GM20431 (cell line): ENCODE data around the gene MARK4.
"Not testable (repeated sequence)": the region's sequence is repeated elsewhere in the genome, so short reads cannot be mapped to it uniquely, and the experiment has no call there.

ENCODE experiments used
- in situ Hi-C: fragments of 300-500 bp; cut with MseI, MboI; formaldehyde crosslinking; loops from one replicate; pipeline ENCODE4 v1.15.0; 2020; ENCODE audit warnings: low sequenced_read_pairs; ENCODE audit not compliant: unreplicated experiment

MARK4 gene

DNA sequence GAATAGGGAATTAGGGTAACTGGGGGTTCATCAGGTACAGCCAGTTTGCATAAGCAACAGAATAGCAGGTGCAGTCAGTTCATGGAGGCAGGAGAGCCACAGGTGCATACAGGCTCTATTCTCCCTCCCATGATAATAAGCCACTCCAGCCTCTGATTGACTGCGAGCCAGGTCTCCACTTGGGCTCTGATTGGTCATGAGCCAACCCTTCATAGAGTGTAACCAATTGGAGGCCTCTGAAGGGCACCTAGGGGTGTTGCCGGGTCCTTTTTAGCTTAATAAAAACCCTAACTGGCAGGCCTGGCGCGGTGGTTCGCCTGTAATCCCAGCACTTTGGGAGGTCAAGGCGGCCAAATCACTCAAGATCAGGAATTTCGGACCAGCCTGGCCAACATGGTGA lies 80.3 kb downstream of the MARK4 start:
- in situ Hi-C loops: no loop called here

DNA sequence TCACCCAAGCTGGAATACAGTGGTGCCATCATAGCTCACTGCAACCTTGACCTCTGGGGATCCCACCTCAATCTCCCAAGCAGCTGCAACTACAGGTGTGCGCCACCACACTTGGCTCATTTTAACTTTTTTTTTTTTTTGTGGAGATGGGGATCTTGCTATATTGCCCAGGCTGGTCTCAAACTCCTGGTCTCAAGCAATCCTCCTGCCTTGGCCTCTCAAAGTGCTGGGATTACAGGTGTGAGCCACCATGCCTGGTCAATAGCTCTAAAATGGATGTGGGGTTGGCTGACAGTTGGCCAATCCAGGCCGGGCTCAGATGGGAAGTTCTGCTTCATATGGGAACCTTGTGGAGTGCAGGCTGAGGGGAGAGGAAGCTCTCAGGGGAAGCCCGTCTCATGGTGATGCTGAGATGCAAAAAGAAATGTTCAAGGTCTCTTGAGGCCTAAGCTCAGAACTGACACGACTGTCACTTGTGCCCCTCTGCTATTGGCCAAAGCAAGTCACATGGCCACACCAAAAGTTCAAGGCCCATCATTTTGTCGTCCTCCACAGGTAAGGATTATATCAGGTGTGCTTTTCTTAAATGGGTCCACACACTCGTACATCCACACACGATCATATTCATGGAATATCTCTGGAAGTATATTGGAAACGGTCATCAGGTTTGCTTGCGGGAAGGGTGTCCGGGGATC lies 82.7 kb downstream of the MARK4 start:
- in situ Hi-C loops: no loop called here

DNA sequence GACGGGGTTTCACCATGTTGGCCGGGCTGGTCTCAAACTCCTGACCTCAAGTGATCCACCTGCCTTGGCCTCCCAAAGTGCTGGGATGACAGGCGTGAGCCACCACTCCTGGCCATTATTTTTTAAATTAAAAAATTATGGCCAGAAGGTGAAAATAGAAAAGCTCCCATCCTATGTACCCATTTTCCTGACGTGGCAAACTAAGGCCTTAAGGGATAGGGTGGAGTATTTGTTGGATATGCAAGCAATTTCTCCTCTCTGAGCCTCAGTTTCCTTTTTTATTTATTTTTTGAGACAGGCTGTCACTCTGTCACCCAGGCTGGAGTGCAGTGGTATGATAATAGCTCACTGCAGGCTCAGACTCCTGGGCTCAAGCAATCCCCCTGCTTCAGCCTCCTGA lies 83.8 kb downstream of the MARK4 start:
- in situ Hi-C loops: not testable (repeated sequence)

DNA sequence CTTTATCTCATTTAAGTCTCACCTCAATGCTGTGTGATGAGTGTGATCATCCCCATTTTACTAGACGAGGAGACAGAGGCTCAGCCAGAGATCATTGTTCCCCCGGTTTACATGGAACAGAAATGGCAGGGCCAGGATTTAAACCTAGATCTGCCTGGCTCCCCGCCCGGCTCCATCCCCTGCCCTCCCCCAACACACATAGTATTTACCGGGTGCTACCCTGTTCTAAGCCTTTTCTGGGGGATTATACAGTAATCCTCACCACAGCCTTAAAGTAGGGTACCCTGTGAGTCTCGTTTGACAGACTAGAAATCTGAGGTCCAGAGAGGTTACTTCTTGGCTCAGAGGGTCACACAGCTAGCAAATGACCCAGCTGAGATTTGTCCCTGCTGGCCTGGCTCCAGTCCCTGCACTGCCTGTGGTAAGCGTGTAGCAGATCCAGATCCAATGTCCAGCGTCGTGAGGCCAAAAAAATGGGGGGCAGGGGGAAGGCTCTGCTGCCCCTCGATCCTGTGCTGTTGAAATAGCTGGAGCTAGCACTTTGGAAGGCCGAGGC lies 85.7 kb downstream of the MARK4 start:
- in situ Hi-C loops: no loop called here

DNA sequence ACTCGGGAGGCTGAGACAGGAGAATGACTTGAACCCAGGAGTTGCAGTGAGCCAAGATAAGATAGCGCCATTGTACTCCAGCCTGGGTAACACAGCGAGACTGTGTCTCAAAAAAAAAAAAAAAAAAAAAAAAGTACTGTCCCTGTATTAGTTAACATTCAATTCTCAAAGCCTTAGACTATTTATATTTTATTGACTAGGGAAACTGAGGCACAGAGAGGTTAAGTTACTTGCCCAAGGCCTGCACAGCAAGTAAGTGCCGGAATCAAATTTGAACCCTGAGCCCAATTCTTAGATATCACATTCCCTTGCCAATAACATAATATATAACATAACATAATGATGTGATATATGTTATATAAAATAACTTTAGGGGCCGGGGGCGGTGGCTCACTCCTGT lies 88.6 kb downstream of the MARK4 start:
- in situ Hi-C loops: no loop called here

DNA sequence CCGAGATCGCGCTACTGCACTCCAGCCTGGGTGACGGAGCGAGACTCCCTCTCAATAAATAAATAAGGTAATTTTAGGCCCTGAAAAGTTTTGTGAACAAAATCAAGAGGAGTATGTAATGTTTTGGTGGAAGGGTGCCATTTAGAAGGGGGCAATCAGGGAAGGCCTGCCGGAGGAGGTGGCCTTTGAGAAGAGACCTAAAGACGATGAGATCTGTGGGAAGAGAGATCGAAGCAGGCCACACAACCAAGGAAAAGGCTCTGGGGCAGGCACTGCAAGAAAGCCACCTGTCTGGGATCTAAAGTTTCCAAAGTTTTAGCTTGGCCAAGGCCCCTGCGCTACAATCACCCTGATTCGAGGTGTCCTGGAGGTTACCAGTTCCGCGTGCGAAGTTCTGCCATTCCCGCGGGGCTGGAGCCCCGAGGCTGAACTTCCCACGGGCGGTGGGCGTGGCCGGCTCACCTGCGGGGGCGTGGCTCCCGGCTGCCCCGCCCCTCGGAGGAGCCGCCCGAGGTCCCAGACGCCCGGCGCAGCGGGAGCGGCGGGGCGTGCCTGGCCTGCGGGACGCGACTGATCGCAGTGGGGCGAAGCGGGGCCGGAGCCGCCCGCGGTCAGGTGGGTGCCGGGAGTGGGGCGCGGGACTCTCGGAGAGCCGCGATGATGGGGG lies 89.3 kb downstream of the MARK4 start, which contains the start of gene KLC3:
KLC3 (plus strand) TSS at position 519 of the 667 bp plus-strand sequence. CDS start 4,792 bp downstream, outside the sequence.
- in situ Hi-C loops: no loop called here

DNA sequence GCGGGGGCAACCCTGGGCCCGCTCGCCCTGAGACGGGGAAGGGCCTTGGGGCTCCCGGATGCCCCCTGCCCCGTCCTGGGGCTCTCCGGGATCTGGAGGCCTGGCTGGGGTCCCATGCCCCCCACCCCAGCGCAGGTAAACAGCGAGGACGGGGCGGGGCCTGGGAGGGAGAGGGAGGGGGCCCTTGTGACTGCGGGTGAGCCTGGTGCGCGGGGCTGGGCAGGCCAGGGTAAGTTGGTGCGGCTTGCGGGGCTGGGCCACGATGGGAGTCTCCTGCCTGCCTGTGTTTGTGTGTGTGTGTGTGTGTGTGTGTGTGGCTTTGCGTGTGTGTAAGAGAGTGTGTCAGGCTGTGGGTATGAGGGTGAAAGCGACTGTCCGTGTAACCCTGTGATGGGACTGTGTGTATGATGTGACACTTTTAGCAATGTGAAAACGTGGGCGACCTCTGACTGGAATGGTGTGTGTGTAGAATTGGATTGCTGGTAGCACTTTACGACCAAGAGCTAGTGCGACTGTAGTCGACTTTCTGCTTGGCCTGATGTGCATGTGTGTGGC lies 89.9 kb downstream of the MARK4 start:
- in situ Hi-C loops: no loop called here

DNA sequence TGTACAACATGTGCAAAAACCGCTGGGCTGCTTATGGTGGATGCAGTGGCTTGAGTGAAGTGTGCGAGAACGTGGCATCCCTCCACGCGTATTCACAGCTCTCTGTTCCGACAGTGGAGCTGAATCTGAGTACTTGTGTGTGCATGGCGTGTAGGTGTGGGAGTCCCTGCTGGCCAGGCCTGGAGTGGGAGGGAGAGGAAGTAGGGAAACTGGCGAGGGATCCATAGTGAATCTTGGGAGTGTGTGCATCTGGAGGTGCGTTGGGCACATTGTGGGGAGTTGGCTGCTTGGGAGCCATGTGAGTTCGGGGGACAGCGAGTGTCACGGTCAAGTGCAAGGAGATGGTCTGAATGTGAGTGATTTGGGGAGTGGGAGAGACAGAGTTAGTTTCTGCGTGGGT lies 91.8 kb downstream of the MARK4 start:
- in situ Hi-C loops: no loop called here

DNA sequence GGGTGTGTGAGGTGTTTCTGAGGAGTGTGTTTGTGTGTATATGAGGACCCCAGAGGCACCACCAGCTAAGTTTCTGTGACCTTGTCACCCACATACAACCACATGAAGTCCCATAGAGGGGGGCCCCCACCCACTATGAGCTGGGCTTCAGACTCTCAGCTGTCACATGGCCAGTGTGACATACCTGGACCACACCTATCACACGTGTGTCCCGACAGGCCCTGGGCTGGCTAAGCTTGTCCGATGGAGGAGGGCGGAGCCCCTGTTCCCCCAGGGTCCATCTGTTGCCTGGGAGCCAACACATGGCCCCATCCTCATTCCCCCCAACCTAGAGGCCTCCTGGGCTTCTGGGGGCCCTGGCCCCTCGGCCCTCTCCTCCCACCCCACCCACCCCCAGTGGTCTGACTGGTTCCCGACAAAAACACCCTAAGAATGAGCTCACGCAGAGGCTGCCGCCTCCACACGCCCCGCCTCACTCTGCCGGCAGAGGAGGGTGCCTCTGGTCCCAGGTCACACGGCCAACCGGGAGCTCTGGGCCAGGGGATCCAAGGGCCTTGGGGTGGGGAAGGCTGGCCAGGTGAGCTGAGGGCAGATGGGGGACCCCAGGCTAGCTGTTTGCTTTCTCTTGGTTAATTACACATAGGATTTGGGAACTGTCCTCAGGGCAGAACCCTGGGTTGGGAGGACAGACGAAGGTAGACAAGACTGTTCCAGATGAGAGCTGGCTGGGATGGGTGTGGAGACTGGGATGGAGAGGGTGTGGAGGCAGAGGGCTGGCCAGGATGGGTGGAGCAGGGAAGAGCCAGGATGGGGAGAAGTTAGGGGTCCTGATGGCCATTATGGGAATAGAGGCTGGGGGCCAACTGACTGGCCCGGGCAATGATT lies 93.8 kb downstream of the MARK4 start:
- in situ Hi-C loops: no loop called here

DNA sequence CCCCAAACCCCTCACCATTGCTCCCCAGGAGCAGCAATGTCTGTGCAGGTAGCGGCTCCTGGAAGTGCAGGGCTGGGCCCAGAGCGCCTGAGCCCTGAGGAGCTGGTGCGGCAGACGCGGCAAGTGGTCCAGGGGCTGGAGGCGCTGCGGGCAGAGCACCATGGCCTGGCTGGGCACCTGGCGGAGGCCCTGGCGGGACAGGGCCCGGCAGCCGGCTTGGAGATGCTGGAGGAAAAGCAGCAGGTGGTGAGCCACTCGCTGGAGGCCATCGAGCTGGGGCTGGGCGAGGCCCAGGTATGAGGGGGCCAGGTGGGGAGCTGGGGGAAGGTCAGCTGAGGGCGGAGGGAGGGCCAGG lies 94.4 kb downstream of the MARK4 start:
- in situ Hi-C loops: no loop called here

DNA sequence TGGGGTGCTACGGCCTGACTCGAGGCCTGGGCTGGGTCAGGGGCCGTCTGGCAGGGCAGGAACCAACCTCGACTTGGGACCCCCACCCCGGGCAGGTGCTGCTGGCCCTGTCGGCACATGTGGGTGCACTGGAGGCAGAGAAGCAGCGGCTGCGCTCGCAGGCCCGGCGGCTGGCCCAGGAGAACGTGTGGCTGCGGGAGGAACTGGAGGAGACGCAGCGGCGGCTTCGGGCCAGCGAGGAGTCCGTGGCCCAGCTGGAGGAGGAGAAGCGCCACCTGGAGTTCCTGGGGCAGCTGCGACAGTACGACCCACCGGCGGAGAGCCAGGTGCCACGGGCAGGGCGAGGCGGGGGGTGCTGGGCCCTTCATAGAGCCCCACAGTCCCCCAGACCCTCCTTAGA lies 95.4 kb downstream of the MARK4 start:
- in situ Hi-C loops: no loop called here

DNA sequence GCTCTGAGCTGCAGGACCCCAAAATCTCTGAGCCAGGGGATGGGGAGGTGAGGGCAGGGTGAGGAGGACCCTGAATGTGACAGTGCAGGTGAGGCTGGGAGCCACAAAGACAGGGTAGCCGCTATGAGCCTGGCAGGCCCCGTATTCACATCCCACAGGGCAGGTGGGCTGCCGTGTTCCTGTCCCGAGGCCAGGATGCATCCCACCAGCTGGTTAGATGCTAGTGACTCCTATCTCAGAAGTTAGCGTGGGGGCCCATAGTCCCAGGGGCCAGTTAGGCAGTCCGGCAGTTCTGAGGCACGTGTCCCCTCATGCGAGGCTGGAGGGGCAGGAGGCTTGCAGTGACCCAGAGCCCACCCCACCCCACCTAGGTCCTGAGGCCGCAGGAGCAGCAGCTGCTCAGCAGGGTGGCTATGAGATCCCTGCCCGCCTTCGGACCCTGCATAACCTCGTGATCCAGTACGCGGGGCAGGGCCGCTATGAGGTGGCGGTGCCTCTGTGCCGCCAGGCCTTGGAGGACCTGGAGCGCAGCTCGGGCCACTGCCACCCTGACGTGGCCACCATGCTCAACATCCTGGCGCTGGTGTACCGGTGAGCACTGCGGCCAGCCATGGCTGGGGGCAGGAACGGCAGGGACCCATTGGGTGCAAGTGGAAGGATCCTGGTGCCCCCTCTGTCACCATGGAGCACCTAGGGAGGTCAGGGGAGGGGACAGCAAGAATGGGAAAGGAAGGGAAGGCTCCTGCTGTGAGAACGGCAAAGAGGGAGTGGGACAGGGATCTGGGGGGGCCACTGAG lies 96.7 kb downstream of the MARK4 start:
- in situ Hi-C loops: no loop called here

DNA sequence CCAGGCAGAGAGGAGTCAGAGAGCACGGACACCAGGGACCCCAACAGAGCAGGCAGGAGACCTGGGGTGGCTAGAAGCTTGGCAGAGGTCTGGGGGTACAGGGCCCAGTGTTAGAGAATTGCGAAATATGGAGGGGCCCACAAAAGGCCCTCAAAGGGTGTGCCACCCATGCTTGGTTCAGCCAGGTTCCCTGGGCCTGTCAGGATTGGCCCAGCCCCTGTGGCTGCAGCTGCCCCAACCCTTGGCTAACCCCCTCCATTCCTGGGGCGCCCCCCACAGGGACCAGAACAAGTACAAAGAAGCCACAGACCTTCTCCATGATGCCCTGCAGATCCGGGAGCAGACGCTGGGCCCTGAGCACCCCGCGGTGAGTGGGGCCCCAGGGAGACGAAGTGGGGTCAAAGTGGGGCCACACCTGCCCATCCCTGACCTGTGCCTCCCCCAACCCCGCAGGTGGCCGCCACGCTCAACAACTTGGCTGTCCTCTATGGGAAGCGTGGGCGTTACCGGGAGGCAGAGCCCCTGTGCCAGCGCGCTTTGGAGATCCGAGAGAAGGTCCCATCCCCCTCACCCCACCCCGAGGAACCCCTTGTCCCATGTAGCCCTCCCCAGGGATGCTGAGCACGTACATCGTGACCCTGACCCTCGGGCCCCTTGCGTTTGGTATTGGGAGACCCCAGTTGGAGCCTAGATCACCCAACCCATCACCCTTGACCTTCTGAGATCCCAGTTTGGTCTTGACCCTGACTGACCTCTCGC lies 97.5 kb downstream of the MARK4 start:
- in situ Hi-C loops: no loop called here

DNA sequence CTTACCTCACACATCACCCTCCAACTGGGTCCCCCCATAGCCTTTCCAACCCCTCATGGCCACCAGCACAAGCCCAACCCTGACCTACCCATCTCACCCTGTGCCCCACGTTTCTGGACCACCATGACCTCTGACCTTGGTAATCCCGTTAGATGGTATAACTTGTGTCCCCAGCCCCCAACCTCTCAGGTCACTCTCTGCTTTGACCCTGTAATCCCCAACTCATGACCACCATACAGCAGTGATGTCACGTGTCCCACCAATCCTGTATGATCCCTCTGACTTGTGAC lies 98.0 kb downstream of the MARK4 start:
- in situ Hi-C loops: no loop called here

DNA sequence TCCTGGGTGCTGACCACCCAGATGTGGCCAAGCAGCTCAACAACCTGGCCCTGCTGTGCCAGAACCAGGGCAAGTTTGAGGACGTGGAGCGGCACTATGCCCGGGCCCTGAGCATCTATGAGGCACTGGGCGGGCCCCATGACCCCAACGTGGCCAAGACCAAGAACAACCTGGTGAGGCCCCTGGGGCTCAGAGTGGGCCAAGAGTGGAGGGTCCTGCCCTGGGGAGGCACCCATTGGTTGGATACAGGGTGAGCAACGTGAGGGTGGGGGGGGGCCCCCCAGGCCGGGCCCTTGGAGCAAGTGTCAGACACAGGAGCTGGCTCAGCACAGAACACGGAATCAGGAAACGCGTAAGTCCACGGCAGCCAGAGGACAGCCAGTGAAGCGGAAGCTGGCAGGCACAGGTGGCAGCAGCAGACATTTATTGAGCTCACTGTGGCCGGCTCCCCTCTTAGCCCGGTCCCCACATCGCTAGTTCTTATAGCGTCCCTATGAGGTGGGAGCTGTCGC lies 98.4 kb downstream of the MARK4 start:
- in situ Hi-C loops: no loop called here

DNA sequence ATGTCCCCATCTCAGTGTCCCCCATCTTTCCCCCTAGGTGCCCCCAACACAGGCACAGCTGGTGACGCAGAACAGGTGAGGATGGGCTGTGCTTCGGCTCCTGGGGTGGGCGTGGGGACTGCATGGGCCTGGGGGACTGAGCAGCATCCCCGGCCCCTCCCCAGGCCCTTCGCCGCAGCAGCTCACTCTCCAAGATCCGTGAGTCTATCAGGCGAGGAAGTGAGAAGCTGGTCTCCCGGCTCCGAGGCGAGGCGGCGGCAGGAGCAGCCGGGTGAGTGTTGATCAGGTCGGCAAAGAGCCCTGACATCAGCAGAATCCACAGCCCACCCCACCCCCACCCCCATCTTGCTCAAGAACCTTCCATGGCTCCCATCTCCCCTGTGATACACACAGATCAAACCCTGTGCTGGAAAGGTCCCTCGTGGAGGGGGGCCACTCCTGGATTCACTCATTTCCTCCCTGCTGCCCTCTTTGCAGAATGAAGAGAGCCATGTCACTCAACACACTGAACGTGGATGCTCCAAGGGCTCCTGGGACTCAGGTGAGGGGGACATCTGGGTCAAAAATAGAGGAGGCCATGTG lies 99.5 kb downstream of the MARK4 start:
- in situ Hi-C loops: no loop called here

DNA sequence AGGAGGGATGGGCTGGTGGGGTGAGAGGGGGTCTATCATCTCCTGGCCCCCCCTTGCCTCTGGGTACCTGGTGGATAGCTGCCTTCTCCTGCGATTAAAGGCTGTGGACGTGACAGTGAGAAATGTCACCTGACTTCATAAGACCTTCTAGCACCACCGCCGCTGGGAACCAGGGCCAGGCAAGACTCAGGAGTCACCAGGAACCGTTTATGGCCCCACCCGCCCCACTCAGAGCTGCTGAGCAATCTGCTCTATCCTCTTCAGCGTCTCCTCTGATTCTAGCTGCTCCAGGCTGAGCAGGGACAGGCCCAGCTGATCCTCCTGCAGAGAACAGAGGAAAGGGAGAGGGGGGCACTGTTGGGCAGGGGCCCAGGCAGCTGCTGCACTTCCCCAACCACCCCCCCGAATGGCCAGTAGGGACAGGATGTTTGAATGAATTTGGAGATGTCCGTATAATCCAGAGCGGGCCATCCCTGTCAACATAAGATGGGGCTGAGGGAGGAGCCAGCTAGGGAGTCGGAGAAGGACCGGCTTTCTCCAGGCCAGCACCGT lies 100.4 kb downstream of the MARK4 start:
- in situ Hi-C loops: no loop called here

DNA sequence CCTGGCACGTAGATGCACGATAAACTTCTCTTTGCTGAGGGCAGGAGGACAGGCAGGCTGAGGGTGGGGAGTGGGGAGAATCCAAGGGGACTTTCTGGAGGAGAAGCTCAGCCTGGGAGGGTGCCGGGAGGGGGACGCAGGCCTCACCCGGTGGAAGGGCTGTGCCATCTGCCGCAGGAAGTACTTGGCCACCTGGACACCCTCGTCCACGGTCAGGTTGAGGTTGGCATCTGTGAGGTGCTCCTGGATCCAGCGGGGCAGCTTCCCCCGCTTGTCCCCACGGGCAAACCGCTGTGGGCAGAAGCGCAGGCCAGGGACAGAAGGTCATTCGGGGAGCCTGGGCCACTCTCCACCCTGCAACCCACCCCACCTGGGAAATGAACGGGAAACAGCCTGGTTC lies 101.0 kb downstream of the MARK4 start:
- in situ Hi-C loops: no loop called here
